H1 (cell line): Measurements from ENCODE around the gene TMEM223. TPM values are rescaled to one million over a fixed set of nuclear protein-coding genes. Genes with fewer than 3 reads are reported as not detected.

Source experiments
- CTCF ChIA-PET: fragments of 300-600 bp; sonication (Branson Sonifier 250); formaldehyde crosslinking; loops from one replicate; lab custom pipeline; 2021; ENCODE audit not compliant: partially characterized antibody; lab: Charles Lee
- POLR2A ChIA-PET: fragments of 300-600 bp; sonication (Branson Sonifier 250); formaldehyde crosslinking; loops from one replicate; lab custom pipeline; 2021; ENCODE audit warnings: inconsistent platforms; ENCODE audit not compliant: partially characterized antibody; lab: Charles Lee
- DNase-seq, 2 experiments: peaks; one replicate each; pipeline versions ENCODE4 v3.0.0 to v3.0.0-alpha.2; 2010 to 2022; ENCODE audit warnings: low spot score in 2 of 2, low read depth in 1 of 2, mixed read lengths in 1 of 2
- FAIRE-seq: peaks from 2 replicates; lab custom pipeline; 2011; peaks lifted over from hg19 to GRCh38; lab: Jason Lieb, UNC
- H2AFZ ChIP-seq: 2 replicates; pipeline ENCODE4 v1.8.1; 2012; ENCODE audit warnings: low read length, inconsistent platforms
- H2AK5ac ChIP-seq: 2 replicates; pipeline ENCODE4 v1.6.1; 2013; ENCODE audit warnings: low read depth, low read length
- H2BK120ac ChIP-seq: replicated peaks from 2 replicates; pipeline ENCODE3; 2013; ENCODE audit warnings: low read depth, low read length, inconsistent platforms
- H2BK12ac ChIP-seq: 2 replicates; pipeline ENCODE4 v1.6.1; 2013; ENCODE audit warnings: low read depth, low read length
- H2BK15ac ChIP-seq: 2 replicates; pipeline ENCODE4 v1.6.1; 2013; ENCODE audit warnings: low read length
- H2BK20ac ChIP-seq: 2 replicates; pipeline ENCODE4 v1.6.1; 2013; ENCODE audit warnings: low read length
- H2BK5ac ChIP-seq: 2 replicates; pipeline ENCODE4 v1.6.1; 2013; ENCODE audit warnings: low read depth, low read length
- H3K14ac ChIP-seq: 2 replicates; pipeline ENCODE4 v1.6.1; 2013; ENCODE audit warnings: inconsistent platforms; ENCODE audit not compliant: insufficient read length
- H3K18ac ChIP-seq: 2 replicates; pipeline ENCODE4 v1.6.1; 2013; ENCODE audit warnings: low read length; ENCODE audit errors: extremely low read depth
- H3K23ac ChIP-seq: 2 replicates; pipeline ENCODE4 v1.6.1; 2013; ENCODE audit warnings: inconsistent platforms; ENCODE audit not compliant: insufficient read length
- H3K23me2 ChIP-seq: 2 replicates; pipeline ENCODE4 v1.6.1; 2013; ENCODE audit warnings: low read depth, low read length
- H3K27ac ChIP-seq: 2 replicates; pipeline ENCODE4 v1.6.1; 2011; ENCODE audit warnings: low read depth, low read length, inconsistent platforms
- H3K27me3 ChIP-seq, 4 experiments: replicated peaks in 1 of 4; 1 replicate in 1 of 4; 2 replicates in 3 of 4; pipeline versions ENCODE4 v1.6.1 to v1.8.1; 2011 to 2013; ENCODE audit warnings: low read length in 3 of 4, mild to moderate bottlenecking in 3 of 4, inconsistent platforms in 2 of 4, mixed read lengths in 2 of 4, moderate library complexity in 1 of 4; ENCODE audit not compliant: control insufficient read depth in 3 of 4, insufficient read depth in 3 of 4; ENCODE audit errors: extremely low read depth in 1 of 4
- H3K36me3 ChIP-seq, 4 experiments: 2 replicates each; pipeline versions ENCODE4 v1.6.1 to v1.8.1; 2011 to 2013; ENCODE audit warnings: mild to moderate bottlenecking in 4 of 4, low read length in 3 of 4, moderate library complexity in 2 of 4, control low read depth in 1 of 4, inconsistent platforms in 1 of 4; ENCODE audit not compliant: insufficient read depth in 4 of 4, control insufficient read depth in 2 of 4
- H3K4ac ChIP-seq: replicated peaks from 2 replicates; pipeline ENCODE3; 2013; ENCODE audit warnings: low read length, low read depth, mixed read lengths, inconsistent platforms; ENCODE audit not compliant: insufficient read length
- H3K4me1 ChIP-seq, 4 experiments: replicated peaks in 1 of 4; 1 replicate in 1 of 4; 2 replicates in 3 of 4; pipeline versions ENCODE4 v1.6.1 to v1.8.1; 2011 to 2013; ENCODE audit warnings: low read length in 3 of 4, inconsistent platforms in 2 of 4, mixed read lengths in 1 of 4; ENCODE audit not compliant: insufficient read depth in 4 of 4, control insufficient read depth in 3 of 4
- H3K4me2 ChIP-seq, 2 experiments: 2 replicates each; pipeline versions ENCODE4 v1.6.1 to v1.8.1; 2011 to 2013; ENCODE audit warnings: low read depth in 2 of 2, low read length in 2 of 2, control low read depth in 1 of 2, inconsistent platforms in 1 of 2, mild to moderate bottlenecking in 1 of 2; ENCODE audit not compliant: insufficient read depth in 1 of 2
- H3K4me3 ChIP-seq, 4 experiments: fragments of 200-600, 300-600 bp in 1 of 4; sonication (generic), shearing (Covaris generic), sonication (Bioruptor Twin) in 1 of 4; 2 replicates each; pipeline versions ENCODE4 v1.5.1 to v1.8.1; 2011 to 2016; ENCODE audit warnings: low read length in 4 of 4, low read depth in 3 of 4, control low read depth in 2 of 4, inconsistent platforms in 2 of 4, mild to moderate bottlenecking in 2 of 4, mixed read lengths in 1 of 4, moderate library complexity in 1 of 4; ENCODE audit not compliant: insufficient read depth in 2 of 4; ENCODE audit errors: extremely low read depth in 1 of 4
- H3K56ac ChIP-seq: replicated peaks from 2 replicates; pipeline ENCODE3; 2013; ENCODE audit warnings: low read depth, mild to moderate bottlenecking, mixed read lengths, low read length, inconsistent platforms; ENCODE audit not compliant: insufficient read length
- H3K79me1 ChIP-seq: 2 replicates; pipeline ENCODE4 v1.6.1; 2013; ENCODE audit warnings: low read depth, low read length, control low read depth
- H3K79me2 ChIP-seq, 2 experiments: 2 replicates each; pipeline versions ENCODE4 v1.6.1 to v1.8.1; 2012 to 2013; ENCODE audit warnings: low read length in 2 of 2, mild to moderate bottlenecking in 2 of 2, inconsistent platforms in 1 of 2; ENCODE audit not compliant: insufficient read depth in 2 of 2, control insufficient read depth in 1 of 2
- H3K9ac ChIP-seq, 4 experiments: replicated peaks in 1 of 4; 1 replicate in 1 of 4; 2 replicates in 3 of 4; pipeline versions ENCODE4 v1.6.1 to v1.8.1; 2011 to 2013; ENCODE audit warnings: low read depth in 3 of 4, low read length in 3 of 4, control low read depth in 2 of 4, mild to moderate bottlenecking in 2 of 4, moderate library complexity in 2 of 4, inconsistent platforms in 1 of 4; ENCODE audit errors: extremely low read depth in 1 of 4
- H3K9me3 ChIP-seq, 2 experiments: 2 replicates each; pipeline versions ENCODE4 v1.6.1 to v1.8.1; 2012 to 2013; ENCODE audit warnings: mild to moderate bottlenecking in 2 of 2, moderate library complexity in 2 of 2, control low read depth in 1 of 2, inconsistent platforms in 1 of 2, low read depth in 1 of 2, low read length in 1 of 2, mixed read lengths in 1 of 2; ENCODE audit not compliant: insufficient read depth in 2 of 2
- H4K20me1 ChIP-seq, 2 experiments: replicated peaks in 1 of 2; 2 replicates each; pipeline versions ENCODE3 to v1.8.1; 2011 to 2013; ENCODE audit warnings: inconsistent platforms in 2 of 2, low read length in 2 of 2, mild to moderate bottlenecking in 1 of 2; ENCODE audit not compliant: insufficient read depth in 2 of 2, control insufficient read depth in 1 of 2
- H4K5ac ChIP-seq: 2 replicates; pipeline ENCODE4 v1.6.1; 2013; ENCODE audit warnings: low read length, low read depth, mixed read lengths, inconsistent platforms; ENCODE audit not compliant: insufficient read length
- H4K8ac ChIP-seq: 2 replicates; pipeline ENCODE4 v1.8.0; 2013; ENCODE audit warnings: mild to moderate bottlenecking, moderate library complexity, low read length, inconsistent platforms; ENCODE audit not compliant: insufficient read depth; ENCODE audit errors: extremely low read depth
- H4K91ac ChIP-seq: replicated peaks from 2 replicates; pipeline ENCODE3; 2013; ENCODE audit warnings: low read length, mixed read lengths, inconsistent platforms; ENCODE audit not compliant: insufficient read length
- SIX5 ChIP-seq: IDR thresholded peaks from 2 replicates; pipeline ENCODE4 v1.6.1; 2011; ENCODE audit warnings: mild to moderate bottlenecking, low read depth, low read length
- SP2 ChIP-seq: IDR thresholded peaks from 2 replicates; pipeline ENCODE4 v1.6.1; 2012; ENCODE audit warnings: mild to moderate bottlenecking, low read length, inconsistent platforms
- WGBS, 2 experiments: shearing (Covaris generic) in 1 of 2; methylation state at CpG; one replicate each; pipeline versions ENCODE4 v1.1.6 to v1.1.7; 2013 to 2015; ENCODE audit warnings: low lambda C conversion rate in 2 of 2, mixed read lengths in 2 of 2, inconsistent platforms in 1 of 2, low coverage in 1 of 2, missing lambda C conversion rate in 1 of 2; ENCODE audit not compliant: insufficient replicate concordance in 2 of 2, insufficient coverage in 1 of 2, insufficient read length in 1 of 2; ENCODE audit errors: extremely low coverage in 1 of 2, missing lambda C conversion rate in 1 of 2; 5-methylcytosine and 5-hydroxymethylcytosine counted together
- polyA plus RNA-seq, 7 experiments: library from polyadenylated mRNA; depleted of rRNA in 3 of 7; stranded (reverse) in 5 of 7; unstranded in 2 of 7; fragments of >200 nt in 5 of 7; fragments of 200-250 nt in 2 of 7; gene quantifications; 1 replicate in 5 of 7; 2 replicates in 1 of 7; 4 replicates in 1 of 7; pipeline versions ENCODE4 v1.2.1 to v1.2.3, GENCODE V29; 2011 to 2013; ENCODE audit warnings: missing spikeins in 2 of 7, mixed read lengths in 2 of 7
- total RNA-seq: library from RNA; stranded (reverse); fragmentation: NEBNext Ultra II Directional; extraction: Animal tissue kit (Norgen Biotek cat#: 25700); gene quantifications from 2 replicates; pipeline ENCODE4 v1.2.1, GENCODE V29; 2021

The TMEM223 gene
- total and polyA plus RNA-seq, 2 of the 8 experiments (the other 6 are each of a cell fraction or from before 2014, with no cell fraction given), result 22.9 to 64.1 TPM

DNA sequence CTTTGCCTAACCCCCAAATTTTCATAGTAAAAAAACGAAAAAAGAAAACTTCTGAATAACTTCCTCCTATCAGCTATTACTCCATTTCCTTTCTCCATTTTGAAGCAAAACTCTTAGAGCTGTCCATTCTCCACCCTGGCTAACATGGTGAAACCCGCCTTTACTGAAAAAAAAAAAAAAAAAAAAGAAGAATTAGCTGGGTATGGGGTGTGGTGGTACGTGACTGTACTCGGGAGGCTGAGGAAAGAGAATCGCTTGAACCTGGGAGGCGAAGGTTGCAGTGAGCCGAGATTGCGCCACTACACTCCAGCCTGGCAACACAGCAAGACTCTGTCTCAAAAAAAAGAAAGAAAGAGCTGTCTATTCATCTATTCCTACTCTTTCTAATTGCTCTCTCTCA lies 24.8 kb upstream of the TMEM223 start:
- no peak overlapping the region for H2BK15ac ChIP-seq
- H3K27me3 ChIP-seq, result no peaks in the 10 kb centered on the region
- H2BK120ac ChIP-seq, result no peak overlapping the region
- H3K36me3 ChIP-seq, result peaks cover 3 to 18% (median 4%) of the 10 kb centered on the region in 4 experiments; a peak in 4 of 8 replicates
- H4K91ac ChIP-seq, result no peak overlapping the region
- no peaks in the 10 kb centered on the region for H3K23me2 ChIP-seq
- DNase-seq, result no peak
- H2AK5ac ChIP-seq, result no peak overlapping the region
- no peaks in the 10 kb centered on the region for H3K79me1 ChIP-seq
- H3K4me2 ChIP-seq, result no peak overlapping the region
- no peak overlapping the region for H2AFZ ChIP-seq
- no peak overlapping the region for H3K27ac ChIP-seq
- H3K4me3 ChIP-seq, result no peak overlapping the region
- 97% methylated on average over 8 of the region's 8 CpGs; no CpG with 5 or more reads in 1 of the 2 experiments for WGBS, 2 experiments
- no peaks in the 10 kb centered on the region for H3K4me1 ChIP-seq
- no peak overlapping the region for H4K5ac ChIP-seq
- H2BK20ac ChIP-seq, result no peak overlapping the region
- H3K79me2 ChIP-seq, result no peaks in the 10 kb centered on the region; a peak in 1 of 4 replicates
- no peak for TF ChIP-seq SIX5
- TF ChIP-seq SP2, result no peak
- TF ChIP-seq, all 59 proteins: peak for 0
- Histone ChIP-seq H3K56ac (no peak overlapping the region), H3K4ac (no peak overlapping the region), H2BK12ac (no peak overlapping the region), H2BK5ac (no peak overlapping the region), H3K14ac (no peak overlapping the region), H4K8ac (no peak overlapping the region), H3K18ac (no peak overlapping the region), H3K9me3 (no peaks in the 10 kb centered on the region), H4K20me1 (no peaks in the 10 kb centered on the region), H3K23ac (no peak overlapping the region), H3K9ac (no peak overlapping the region)
- POLR2A ChIA-PET, result interaction anchor here (0.7 to 6.8 kb wide), 14 partner anchors 10 to 75 kb away, joined by 3 to 57 read pairs (median 6); partner anchors contain the start of genes NXF1, STX5, TEX54 and WDR74
- CTCF ChIA-PET, result interaction anchor here (0.7 to 1.9 kb wide), 7 partner anchors 9 to 69 kb away, joined by 3 to 9 read pairs (median 3); partner anchors contain the start of gene TMEM223
- no peak for FAIRE-seq
